ENCODE measurements around the gene HOXC12.

DNA sequence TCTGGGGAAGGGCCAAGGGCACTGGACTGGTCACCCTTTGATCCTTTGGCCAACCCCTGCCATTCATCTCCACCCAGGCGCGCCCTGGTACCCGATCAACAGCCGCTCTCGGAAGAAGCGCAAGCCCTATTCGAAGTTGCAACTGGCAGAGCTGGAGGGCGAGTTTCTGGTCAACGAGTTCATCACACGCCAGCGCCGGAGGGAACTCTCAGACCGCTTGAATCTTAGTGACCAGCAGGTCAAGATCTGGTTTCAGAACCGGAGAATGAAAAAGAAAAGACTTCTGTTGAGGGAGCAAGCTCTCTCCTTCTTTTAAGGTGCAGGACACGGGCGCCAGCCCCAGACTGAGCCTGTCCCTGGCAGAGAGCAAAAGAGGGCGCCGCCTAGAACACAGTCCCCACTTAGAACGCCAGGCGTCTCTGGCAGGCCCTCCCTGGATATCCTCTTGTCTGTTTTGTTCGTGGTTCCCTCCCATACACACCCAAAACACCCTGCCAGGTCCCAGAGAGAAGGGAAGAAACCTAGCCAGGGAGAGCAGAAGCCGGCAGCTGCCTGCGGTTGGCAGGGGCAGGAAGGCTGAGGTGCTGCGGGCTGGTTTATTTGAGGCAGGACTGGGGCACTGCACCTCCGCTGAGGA is 1.7 kb downstream of the HOXC12 start:
- no peak for TF ChIP-seq CTCF (IDR thresholded peaks at IDR 0.05)
- TF ChIP-seq POLR2A (IDR thresholded peaks at IDR 0.05): no peak

All from adrenal gland (tissue), 5 donors.